ENCODE results near the gene GLT6D1.

- TF ChIP-seq CTCF (IDR thresholded peaks at IDR 0.05): no peak
- no peak for TF ChIP-seq EP300 (IDR thresholded peaks at IDR 0.05)
Measured at GRCh38 chr9:135662758-135663450, 23.6 kb upstream of the GLT6D1 start, which contains the start of gene LCN9.
